Measurements from ENCODE around the gene COX14. TPM values are rescaled to one million over a fixed set of nuclear protein-coding genes. Genes with fewer than 3 reads are reported as not detected.

The COX14 gene
- total RNA-seq, 1 experiment from 2014 or later, result 74.5 TPM

GRCh38 chr12:50157259-50157658, 45.2 kb downstream of the COX14 start:
- H3K27ac ChIP-seq (ENCODE audit: low read length), result no peak overlapping the region
- POLR2A ChIA-PET, result interaction anchor here (0.6 kb wide), 2 partner anchors 15 to 17 kb away, joined by 3 to 8 read pairs; no protein-coding TSS in a partner anchor
- no peak for ATAC-seq

GRCh38 chr12:50160643-50161042, 48.6 kb downstream of the COX14 start:
- in situ Hi-C loops (cut with HindIII; ENCODE audit: low pct_unique_long_range_greater_than_20kb, low sequenced_read_pairs), result no loop called here
- POLR2A ChIA-PET, result no interaction called here
- intact Hi-C loops (cut with micrococcal nuclease; ENCODE audit: unreplicated experiment), result no loop called here

More at GRCh38 chr12:50157259-50157658, 45.2 kb downstream of the COX14 start:
- H3K4me1 ChIP-seq (ENCODE audit: control insufficient read depth, insufficient read depth, low read length), result no peaks in the 10 kb centered on the region
- in situ Hi-C loops (cut with HindIII; ENCODE audit: low pct_unique_long_range_greater_than_20kb, low sequenced_read_pairs), result no loop called here
- intact Hi-C loops (cut with micrococcal nuclease; ENCODE audit: unreplicated experiment), result no loop called here
- no peak for DNase-seq (ENCODE audit: low read depth, low spot score)
- H3K4me3 ChIP-seq (ENCODE audit: low read depth in 2 of 2, low read length in 2 of 2), result no peak overlapping the region
- no TSS peak for BruUV-seq (replicated peaks)
- H3K9me3 ChIP-seq (ENCODE audit: control insufficient read depth, insufficient read depth, low read depth, low read length), result no peaks in the 10 kb centered on the region
- no peaks in the 10 kb centered on the region for H3K27me3 ChIP-seq (ENCODE audit: control insufficient read depth, insufficient read depth, low read length)
- H3K36me3 ChIP-seq (ENCODE audit: control insufficient read depth, insufficient read depth, low read length), result no peaks in the 10 kb centered on the region
- CTCF ChIA-PET, result interaction anchor here (0.7 kb wide), 2 partner anchors 46 to 157 kb away, joined by 4 to 12 read pairs; no protein-coding TSS in a partner anchor
- TF ChIP-seq TCF7L2 (IDR thresholded peaks at IDR 0.05; ENCODE audit: low read depth, low read length) (no peak), POLR2AphosphoS5 (IDR thresholded peaks at IDR 0.05; ENCODE audit: low read depth, low read length) (no peak), SIN3A (IDR thresholded peaks at IDR 0.05; ENCODE audit: borderline replicate concordance, insufficient read depth, low read depth, low read length) (no peak), REST (IDR thresholded peaks at IDR 0.05; ENCODE audit: insufficient read depth in 1 of 2, low read depth in 2 of 2, low read length in 1 of 2) (no peak)
- TF ChIP-seq, protein P1, sequence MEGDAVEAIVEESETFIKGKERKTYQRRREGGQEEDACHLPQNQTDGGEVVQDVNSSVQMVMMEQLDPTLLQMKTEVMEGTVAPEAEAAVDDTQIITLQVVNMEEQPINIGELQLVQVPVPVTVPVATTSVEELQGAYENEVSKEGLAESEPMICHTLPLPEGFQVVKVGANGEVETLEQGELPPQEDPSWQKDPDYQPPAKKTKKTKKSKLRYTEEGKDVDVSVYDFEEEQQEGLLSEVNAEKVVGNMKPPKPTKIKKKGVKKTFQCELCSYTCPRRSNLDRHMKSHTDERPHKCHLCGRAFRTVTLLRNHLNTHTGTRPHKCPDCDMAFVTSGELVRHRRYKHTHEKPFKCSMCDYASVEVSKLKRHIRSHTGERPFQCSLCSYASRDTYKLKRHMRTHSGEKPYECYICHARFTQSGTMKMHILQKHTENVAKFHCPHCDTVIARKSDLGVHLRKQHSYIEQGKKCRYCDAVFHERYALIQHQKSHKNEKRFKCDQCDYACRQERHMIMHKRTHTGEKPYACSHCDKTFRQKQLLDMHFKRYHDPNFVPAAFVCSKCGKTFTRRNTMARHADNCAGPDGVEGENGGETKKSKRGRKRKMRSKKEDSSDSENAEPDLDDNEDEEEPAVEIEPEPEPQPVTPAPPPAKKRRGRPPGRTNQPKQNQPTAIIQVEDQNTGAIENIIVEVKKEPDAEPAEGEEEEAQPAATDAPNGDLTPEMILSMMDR (IDR thresholded peaks at IDR 0.05), result no peak

More at GRCh38 chr12:50160643-50161042, 48.6 kb downstream of the COX14 start:
- no peak for TF ChIP-seq SIN3A (IDR thresholded peaks at IDR 0.05; ENCODE audit: borderline replicate concordance, insufficient read depth, low read depth, low read length)
- no peak for TF ChIP-seq REST (IDR thresholded peaks at IDR 0.05; ENCODE audit: insufficient read depth in 1 of 2, low read depth in 2 of 2, low read length in 1 of 2)
- TF ChIP-seq, protein P1 (IDR thresholded peaks at IDR 0.05), result no peak
- no peak for TF ChIP-seq TCF7L2 (IDR thresholded peaks at IDR 0.05; ENCODE audit: low read depth, low read length)
- TF ChIP-seq POLR2AphosphoS5 (IDR thresholded peaks at IDR 0.05; ENCODE audit: low read depth, low read length), result no peak
- no TSS peak for BruUV-seq (replicated peaks)
- Histone ChIP-seq H3K9me3 (ENCODE audit: control insufficient read depth, insufficient read depth, low read depth, low read length) (no peaks in the 10 kb centered on the region), H3K4me3 (ENCODE audit: low read depth in 2 of 2, low read length in 2 of 2) (no peak overlapping the region), H3K27ac (ENCODE audit: low read length) (no peak overlapping the region), H3K36me3 (ENCODE audit: control insufficient read depth, insufficient read depth, low read length) (no peaks in the 10 kb centered on the region), H3K27me3 (ENCODE audit: control insufficient read depth, insufficient read depth, low read length) (no peaks in the 10 kb centered on the region), H3K4me1 (ENCODE audit: control insufficient read depth, insufficient read depth, low read length) (peaks cover 6% of the 10 kb centered on the region)
- DNase-seq (ENCODE audit: low read depth, low spot score) (no peak), ATAC-seq (no peak)
- CTCF ChIA-PET, result no interaction called here
